HepG2 (cell line): ENCODE results near the gene CDH13. TPM values are rescaled to one million over a fixed set of nuclear protein-coding genes. Genes with fewer than 3 reads are reported as not detected.

ENCODE experiments used
- ATAC-seq: fragments of 200-7000 bp; cut with Tn5 transposase; 3 replicates; pipeline ENCODE4 v1.9.1; 2020; ENCODE audit warnings: mild to moderate bottlenecking, moderate library complexity
- BruUV-seq: library from RNA; stranded (reverse); fragments of 400-500 nt; replicated peaks from 2 replicates; lab custom pipeline; 2021; lab: Mats Ljungman, UMichigan
- CTCF ChIA-PET: fragments of 300-600 bp; formaldehyde crosslinking; extraction: SDS; loops from one replicate; lab custom pipeline; 2021; ENCODE audit warnings: low total read pairs, inconsistent platforms, low intra/inter-chr PET ratio; lab: Yijun Ruan, JAX
- POLR2A ChIA-PET: fragments of 350-600 bp; sonication (Branson Sonifier 250); formaldehyde crosslinking; loops from one replicate; lab custom pipeline; 2020; ENCODE audit warnings: antibody characterized with exemption, inconsistent platforms; lab: Yijun Ruan, JAX
- DNase-seq: peaks from one replicate; pipeline ENCODE4 v3.0.0-alpha.2; 2015; ENCODE audit warnings: low spot score
- FAIRE-seq: peaks from 3 replicates; lab custom pipeline; 2011; peaks lifted over from hg19 to GRCh38; lab: Jason Lieb, UNC
- H2AFZ ChIP-seq: one replicate; pipeline ENCODE4 v1.6.1; 2011; ENCODE audit warnings: low read length, inconsistent platforms
- H3K27ac ChIP-seq: fragments of 300-600 bp; 3 replicates; pipeline ENCODE4 v1.8.0; 2011; ENCODE audit warnings: mixed run types, mild to moderate bottlenecking, mixed read lengths, low read length, inconsistent platforms; ENCODE audit not compliant: insufficient read depth; ENCODE audit errors: extremely low read length
- H3K27me3 ChIP-seq, 2 experiments: fragments of 200-600 bp in 1 of 2; 2 replicates in 1 of 2; 3 replicates in 1 of 2; pipeline versions ENCODE4 v1.6.0 to v1.8.0; 2011; ENCODE audit warnings: low read length in 2 of 2, mild to moderate bottlenecking in 2 of 2, moderate library complexity in 2 of 2, inconsistent platforms in 1 of 2; ENCODE audit not compliant: insufficient read depth in 2 of 2, control insufficient read depth in 1 of 2
- H3K36me3 ChIP-seq, 2 experiments: fragments of 200-600 bp in 1 of 2; replicated peaks in 1 of 2; 2 replicates in 1 of 2; 3 replicates in 1 of 2; pipeline versions ENCODE4 v1.5.1 to v1.8.0; 2011; ENCODE audit warnings: low read length in 2 of 2, inconsistent platforms in 1 of 2; ENCODE audit not compliant: insufficient read depth in 2 of 2, control insufficient read depth in 1 of 2
- H3K4me1 ChIP-seq: 2 replicates; pipeline ENCODE4 v1.5.1; 2012; ENCODE audit warnings: low read length, inconsistent platforms; ENCODE audit not compliant: insufficient read depth
- H3K4me2 ChIP-seq: 2 replicates; pipeline ENCODE4 v1.6.0; 2011; ENCODE audit warnings: low read depth, low read length, inconsistent platforms
- H3K4me3 ChIP-seq, 3 experiments: fragments of 200-600 bp in 1 of 3; sonication (generic), shearing (Covaris generic) in 1 of 3; replicated peaks in 1 of 3; 2 replicates each; pipeline ENCODE4 v1.5.1; 2011 to 2016; ENCODE audit warnings: low read length in 3 of 3, inconsistent platforms in 2 of 3, low read depth in 2 of 3, mild to moderate bottlenecking in 2 of 3, control low read depth in 1 of 3, mixed read lengths in 1 of 3; ENCODE audit not compliant: insufficient read depth in 1 of 3
- H3K79me2 ChIP-seq: one replicate; pipeline ENCODE4 v1.6.1; 2011; ENCODE audit warnings: low read length, inconsistent platforms; ENCODE audit not compliant: insufficient read depth
- H3K9ac ChIP-seq: 2 replicates; pipeline ENCODE4 v1.6.0; 2011; ENCODE audit warnings: mild to moderate bottlenecking, low read depth, low read length, inconsistent platforms; ENCODE audit not compliant: insufficient read depth
- H3K9me3 ChIP-seq: 2 replicates; pipeline ENCODE4 v1.5.1; 2012; ENCODE audit warnings: mild to moderate bottlenecking, low read length
- H4K20me1 ChIP-seq: 2 replicates; pipeline ENCODE4 v1.6.0; 2011; ENCODE audit warnings: inconsistent platforms, mild to moderate bottlenecking, low read length, moderate library complexity; ENCODE audit not compliant: insufficient read depth
- DPF2 ChIP-seq: sonication (generic); formaldehyde crosslinking; IDR thresholded peaks from 2 replicates; pipeline ENCODE4 v1.4.0; 2020; ENCODE audit warnings: mild to moderate bottlenecking, low read depth, missing genetic modification reagents, borderline replicate concordance
- ETV5 ChIP-seq: IDR thresholded peaks from 2 replicates; pipeline ENCODE4 v1.6.1; 2018; ENCODE audit warnings: missing biosample characterization, missing genetic modification reagents, inconsistent platforms, borderline replicate concordance
- GATA4 ChIP-seq: sonication (generic); IDR thresholded peaks from 2 replicates; pipeline ENCODE4 v1.6.1; 2016; ENCODE audit warnings: antibody characterized with exemption, low read depth, borderline replicate concordance
- HOXD1 ChIP-seq: sonication (generic); formaldehyde crosslinking; IDR thresholded peaks from 2 replicates; pipeline ENCODE4 v1.5.0; 2020; ENCODE audit warnings: missing genetic modification reagents
- NR2F1 ChIP-seq, 2 experiments: fragments of 450-650 bp in 1 of 2; formaldehyde crosslinking in 1 of 2; IDR thresholded peaks; 2 replicates each; pipeline versions ENCODE4 v1.5.0 to v1.6.1; 2016 to 2020; ENCODE audit warnings: mild to moderate bottlenecking in 1 of 2, missing compliant biosample characterization in 1 of 2, missing genetic modification reagents in 1 of 2, moderate library complexity in 1 of 2
- RBFOX2 ChIP-seq: fragments of 200-400 bp; formaldehyde crosslinking; IDR thresholded peaks from 2 replicates; pipeline ENCODE4 v1.6.1; 2017; ENCODE audit warnings: low read depth, mild to moderate bottlenecking, low read length
- SMYD3 ChIP-seq: sonication (generic); formaldehyde crosslinking; IDR thresholded peaks from 2 replicates; pipeline ENCODE4 v1.8.1; 2023; ENCODE audit warnings: mild to moderate bottlenecking, missing genetic modification reagents
- ZBTB1 ChIP-seq: sonication (generic); formaldehyde crosslinking; IDR thresholded peaks from 2 replicates; pipeline ENCODE4 v1.4.0; 2020; ENCODE audit warnings: missing genetic modification reagents, borderline replicate concordance
- ZNF230 ChIP-seq: sonication (generic); formaldehyde crosslinking; IDR thresholded peaks from 2 replicates; pipeline ENCODE4 v1.4.0; 2020; ENCODE audit warnings: mild to moderate bottlenecking, missing genetic modification reagents
- ZNF652 ChIP-seq: IDR thresholded peaks from 2 replicates; pipeline ENCODE4 v1.6.1; 2016; ENCODE audit warnings: low read depth, borderline replicate concordance
- ZNF775 ChIP-seq: sonication (generic); formaldehyde crosslinking; IDR thresholded peaks from 2 replicates; pipeline ENCODE4 v1.4.0; 2020; ENCODE audit warnings: missing genetic modification reagents, mild to moderate bottlenecking, moderate library complexity, borderline replicate concordance
- ZNF800 ChIP-seq: sonication (generic); formaldehyde crosslinking; IDR thresholded peaks from 2 replicates; pipeline ENCODE4 v1.4.0; 2020; ENCODE audit warnings: missing genetic modification reagents
- ZSCAN9 ChIP-seq: IDR thresholded peaks from 2 replicates; pipeline ENCODE4 v1.6.1; 2016; ENCODE audit warnings: borderline replicate concordance
- whole genome bisulfite sequencing: methylation state at CpG from one replicate; pipeline ENCODE4 v1.1.6; 2017; ENCODE audit warnings: low lambda C conversion rate; 5-methylcytosine and 5-hydroxymethylcytosine counted together
- in situ Hi-C: cut with HindIII; loops from 2 replicates; pipeline ENCODE4 v1.10.0; 2017; ENCODE audit warnings: low pct_unique_long_range_greater_than_20kb; ENCODE audit not compliant: extremely low pct_ligation_motif_present
- intact Hi-C: fragments of 100-400 bp; cut with micrococcal nuclease; formaldehyde crosslinking; loops from one replicate; pipeline ENCODE4 v1.10.0; 2022; ENCODE audit not compliant: unreplicated experiment
- polyA plus RNA-seq, 8 experiments: library from polyadenylated mRNA; depleted of rRNA in 3 of 8; stranded (reverse) in 7 of 8; unstranded in 1 of 8; fragments of >200 nt; fragmentation: Illumina TruSeq in 4 of 8; extraction: Trizol in 4 of 8; gene quantifications; 2 replicates each; pipeline versions ENCODE4 v1.2.1 to v1.2.3, GENCODE V29; 2011 to 2016; ENCODE audit warnings: low read depth in 4 of 8, missing spikeins in 1 of 8, mixed read lengths in 1 of 8; ENCODE audit not compliant: insufficient read depth in 1 of 8
- total RNA-seq, 5 experiments: library from RNA; depleted of rRNA; stranded (reverse); fragments of >200 nt; fragmentation: Illumina TruSeq; extraction: Trizol; gene quantifications; 2 replicates each; pipeline ENCODE4 v1.2.3, GENCODE V29; 2016; ENCODE audit warnings: low read depth in 1 of 5
- TF ChIP-seq, protein P1 (sequence below): sonication (generic); formaldehyde crosslinking; IDR thresholded peaks from 2 replicates; pipeline ENCODE4 v1.4.0; 2020; ENCODE audit warnings: mild to moderate bottlenecking, missing genetic modification reagents

Gene CDH13
- total and polyA plus RNA-seq, 2 of the 13 experiments (the other 11 are each of a cell fraction or from before 2014, with no cell fraction given) = not detected

- TF ChIP-seq NR2F1 (CRISPR knock-in tag; IDR thresholded peaks at IDR 0.05) (no peak), RBFOX2 (no peak)
- TF ChIP-seq, all 625 proteins: peak for 0
- no peaks in the 10 kb centered on the region for H3K9me3 ChIP-seq
- intact Hi-C loops (loop anchor here (10.0 kb wide), 1 partner anchor 130 kb away; no protein-coding TSS in a partner anchor), in situ Hi-C loops (loop anchor here (5.0 kb wide), 1 partner anchor 322 kb away; no protein-coding TSS in a partner anchor)
- H3K4me2 ChIP-seq = no peak overlapping the region
- no peaks in the 10 kb centered on the region for H3K79me2 ChIP-seq
- DNase-seq (no peak), ATAC-seq (no peak), FAIRE-seq (no peak)
- H3K27ac ChIP-seq = no peak overlapping the region
- H2AFZ ChIP-seq = no peak overlapping the region
- H3K9ac ChIP-seq = no peak overlapping the region
- H4K20me1 ChIP-seq = no peaks in the 10 kb centered on the region
- H3K36me3 ChIP-seq = no peaks in the 10 kb centered on the region
- POLR2A ChIA-PET = no interaction called here
- BruUV-seq = no TSS peak
- peaks cover 3% of the 10 kb centered on the region in 2 experiments; a peak in 2 of 5 replicates for H3K27me3 ChIP-seq
- WGBS = 22% methylated on average over 12 of the region's 12 CpGs
- CTCF ChIA-PET = no interaction called here
- no peak overlapping the region for H3K4me3 ChIP-seq
- H3K4me1 ChIP-seq = no peaks in the 10 kb centered on the region
Observed at GRCh38 chr16:82584553-82585152, 42.1 kb upstream of the CDH13 start.

- Histone ChIP-seq H4K20me1 (no peaks in the 10 kb centered on the region), H3K4me1 (no peaks in the 10 kb centered on the region), H3K4me3 (no peak overlapping the region), H3K9me3 (no peaks in the 10 kb centered on the region), H3K79me2 (no peaks in the 10 kb centered on the region), H3K27me3 (peaks cover 3% of the 10 kb centered on the region in 2 experiments; a peak in 2 of 5 replicates), H3K27ac (no peak overlapping the region), H3K9ac (no peak overlapping the region), H2AFZ (no peak overlapping the region), H3K4me2 (no peak overlapping the region), H3K36me3 (no peaks in the 10 kb centered on the region)
- POLR2A ChIA-PET = no interaction called here
- no peak for ATAC-seq
- in situ Hi-C loops = no loop called here
- 61% methylated on average over 5 of the region's 6 CpGs for WGBS
- DNase-seq = no peak
- no TSS peak for BruUV-seq
- no peak for FAIRE-seq
- CTCF ChIA-PET = no interaction called here
- intact Hi-C loops = loop anchor here (10.0 kb wide), 1 partner anchor 131 kb away; no protein-coding TSS in a partner anchor
- TF ChIP-seq GATA4 = no peak
- no peak for TF ChIP-seq HOXD1 (CRISPR knock-in tag)
- no peak for TF ChIP-seq ETV5
- no peak for TF ChIP-seq ZSCAN9 (CRISPR knock-in tag)
- no peak for TF ChIP-seq ZNF800
- TF ChIP-seq ZNF652 (CRISPR knock-in tag) = no peak
- TF ChIP-seq SMYD3 (CRISPR knock-in tag) = no peak
- no peak for TF ChIP-seq ZBTB1 (CRISPR knock-in tag)
- TF ChIP-seq ZNF775 (CRISPR knock-in tag) = no peak
- TF ChIP-seq DPF2 (CRISPR knock-in tag) = no peak
- TF ChIP-seq, protein P1, sequence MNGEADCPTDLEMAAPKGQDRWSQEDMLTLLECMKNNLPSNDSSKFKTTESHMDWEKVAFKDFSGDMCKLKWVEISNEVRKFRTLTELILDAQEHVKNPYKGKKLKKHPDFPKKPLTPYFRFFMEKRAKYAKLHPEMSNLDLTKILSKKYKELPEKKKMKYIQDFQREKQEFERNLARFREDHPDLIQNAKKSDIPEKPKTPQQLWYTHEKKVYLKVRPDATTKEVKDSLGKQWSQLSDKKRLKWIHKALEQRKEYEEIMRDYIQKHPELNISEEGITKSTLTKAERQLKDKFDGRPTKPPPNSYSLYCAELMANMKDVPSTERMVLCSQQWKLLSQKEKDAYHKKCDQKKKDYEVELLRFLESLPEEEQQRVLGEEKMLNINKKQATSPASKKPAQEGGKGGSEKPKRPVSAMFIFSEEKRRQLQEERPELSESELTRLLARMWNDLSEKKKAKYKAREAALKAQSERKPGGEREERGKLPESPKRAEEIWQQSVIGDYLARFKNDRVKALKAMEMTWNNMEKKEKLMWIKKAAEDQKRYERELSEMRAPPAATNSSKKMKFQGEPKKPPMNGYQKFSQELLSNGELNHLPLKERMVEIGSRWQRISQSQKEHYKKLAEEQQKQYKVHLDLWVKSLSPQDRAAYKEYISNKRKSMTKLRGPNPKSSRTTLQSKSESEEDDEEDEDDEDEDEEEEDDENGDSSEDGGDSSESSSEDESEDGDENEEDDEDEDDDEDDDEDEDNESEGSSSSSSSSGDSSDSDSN = no peak
- no peak for TF ChIP-seq ZNF230 (CRISPR knock-in tag)
Observed at GRCh38 chr16:82585675-82586074, 41.1 kb upstream of the CDH13 start.
